VCaP (cell line): ENCODE results near the gene DACH1.
"Not testable (repeated sequence)": the region's sequence is repeated elsewhere in the genome, so short reads cannot be mapped to it uniquely, and the experiment has no call there.

Experiments used
- H3K27ac ChIP-seq: fragments of 450-650 bp; 2 replicates; pipeline ENCODE4 v1.5.1; 2017
- TF ChIP-seq, protein P1 (sequence below): fragments of 450-650 bp; conservative IDR thresholded peaks from 2 replicates; pipeline ENCODE4 v1.5.1; 2017; ENCODE audit warnings: mild to moderate bottlenecking, moderate library complexity

Gene DACH1

DNA sequence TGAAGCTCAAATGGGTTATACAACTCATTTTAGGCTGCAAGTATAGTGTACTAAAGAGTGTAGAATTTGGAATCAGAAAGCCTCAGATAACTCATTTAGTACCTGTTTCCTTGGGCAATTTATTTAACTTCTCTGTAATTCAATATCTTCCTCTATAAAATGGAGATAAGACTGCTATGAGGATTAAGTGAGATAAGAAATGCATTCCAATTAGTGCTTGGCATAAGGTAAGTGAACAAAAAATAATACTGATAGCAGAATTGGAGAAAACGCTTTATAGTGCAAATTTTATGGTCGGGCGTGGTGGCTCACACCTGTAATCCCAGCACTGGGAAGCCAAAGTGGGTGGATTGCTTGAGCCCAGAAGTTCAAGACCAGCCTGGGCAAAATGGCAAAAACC lies 25.0 kb downstream of the DACH1 start:
- no peak overlapping the region for H3K27ac ChIP-seq
- TF ChIP-seq, protein P1, sequence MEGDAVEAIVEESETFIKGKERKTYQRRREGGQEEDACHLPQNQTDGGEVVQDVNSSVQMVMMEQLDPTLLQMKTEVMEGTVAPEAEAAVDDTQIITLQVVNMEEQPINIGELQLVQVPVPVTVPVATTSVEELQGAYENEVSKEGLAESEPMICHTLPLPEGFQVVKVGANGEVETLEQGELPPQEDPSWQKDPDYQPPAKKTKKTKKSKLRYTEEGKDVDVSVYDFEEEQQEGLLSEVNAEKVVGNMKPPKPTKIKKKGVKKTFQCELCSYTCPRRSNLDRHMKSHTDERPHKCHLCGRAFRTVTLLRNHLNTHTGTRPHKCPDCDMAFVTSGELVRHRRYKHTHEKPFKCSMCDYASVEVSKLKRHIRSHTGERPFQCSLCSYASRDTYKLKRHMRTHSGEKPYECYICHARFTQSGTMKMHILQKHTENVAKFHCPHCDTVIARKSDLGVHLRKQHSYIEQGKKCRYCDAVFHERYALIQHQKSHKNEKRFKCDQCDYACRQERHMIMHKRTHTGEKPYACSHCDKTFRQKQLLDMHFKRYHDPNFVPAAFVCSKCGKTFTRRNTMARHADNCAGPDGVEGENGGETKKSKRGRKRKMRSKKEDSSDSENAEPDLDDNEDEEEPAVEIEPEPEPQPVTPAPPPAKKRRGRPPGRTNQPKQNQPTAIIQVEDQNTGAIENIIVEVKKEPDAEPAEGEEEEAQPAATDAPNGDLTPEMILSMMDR, result no peak

DNA sequence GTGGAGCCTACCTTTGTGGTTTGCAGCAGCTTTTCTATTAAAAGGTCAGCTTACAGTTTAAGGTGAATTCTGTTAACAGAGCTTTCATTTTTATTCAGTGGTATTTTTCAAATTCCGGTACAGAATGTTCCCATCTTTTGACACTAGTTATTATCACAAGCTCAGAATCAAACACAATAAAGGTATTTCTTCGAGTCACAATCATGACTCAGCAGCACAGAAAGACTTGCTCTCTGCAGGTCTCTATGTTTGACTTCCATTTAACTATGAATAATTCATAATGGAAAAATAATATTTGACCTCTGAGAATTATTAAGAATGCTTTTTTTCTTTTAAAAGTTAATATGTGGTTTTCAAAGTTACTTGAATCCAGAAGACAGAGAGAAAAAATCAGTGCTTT lies 28.2 kb downstream of the DACH1 start:
- TF ChIP-seq, protein P1, result no peak

DNA sequence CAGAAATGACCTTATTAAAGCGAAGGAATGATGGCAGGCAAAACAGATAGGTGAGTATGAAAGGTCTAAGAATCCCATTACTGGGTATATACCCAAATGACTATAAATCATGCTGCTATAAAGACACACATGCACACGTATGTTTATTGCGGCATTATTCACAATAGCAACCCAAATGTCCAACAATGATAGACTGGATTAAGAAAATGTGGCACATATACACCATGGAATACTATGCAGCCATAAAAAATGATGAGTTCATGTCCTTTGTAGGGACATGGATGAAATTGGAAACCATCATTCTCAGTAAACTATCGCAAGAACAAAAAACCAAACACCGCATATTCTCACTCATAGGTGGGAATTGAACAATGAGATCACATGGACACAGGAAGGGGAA lies 29.4 kb downstream of the DACH1 start:
- H3K27ac ChIP-seq, result not testable (repeated sequence)

More for the DNA sequence above, 28.2 kb downstream of the DACH1 start:
- no peak overlapping the region; the same call in 1 of the 2 replicates for H3K27ac ChIP-seq

DNA sequence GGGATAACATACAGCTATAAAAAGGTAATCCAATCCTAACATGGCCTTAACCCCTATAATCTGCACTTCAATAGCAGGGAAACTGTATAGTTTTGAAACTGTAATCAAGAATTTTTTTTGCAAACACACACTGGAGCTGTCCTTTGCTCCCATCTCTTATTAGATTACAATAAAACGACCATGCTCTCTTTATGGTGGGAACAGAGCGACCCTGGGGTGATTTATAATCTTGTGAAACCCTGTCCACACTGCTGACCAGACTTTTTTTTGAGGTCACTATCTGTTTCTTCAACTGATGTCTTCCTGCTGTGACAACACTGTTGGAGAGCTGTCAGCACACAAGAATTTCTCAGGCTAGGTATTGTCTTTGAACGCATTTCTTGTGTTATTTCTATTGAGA lies 35.3 kb downstream of the DACH1 start:
- no peak overlapping the region for H3K27ac ChIP-seq

DNA sequence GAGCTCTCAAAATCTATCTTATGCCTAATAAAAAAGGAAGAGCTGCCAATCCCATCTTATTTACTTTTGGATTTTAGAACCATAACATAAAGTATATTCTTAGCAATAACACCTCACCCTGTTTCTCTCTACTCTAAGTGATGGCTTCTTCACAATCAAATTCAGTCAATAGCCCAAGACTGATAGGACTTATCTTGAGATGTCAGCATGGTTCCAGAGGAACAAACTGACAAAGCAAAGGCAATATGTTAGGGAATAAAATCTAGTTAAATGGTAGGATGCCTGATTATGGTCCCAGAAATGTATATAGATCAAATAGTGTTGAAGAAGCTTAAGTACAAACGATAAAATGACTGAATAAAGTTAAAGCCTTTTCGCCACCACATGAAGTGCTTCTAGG lies 36.3 kb downstream of the DACH1 start:
- TF ChIP-seq, protein P1, result no peak
- H3K27ac ChIP-seq, result no peak overlapping the region

More for the DNA sequence above, 35.3 kb downstream of the DACH1 start:
- TF ChIP-seq, protein P1, result no peak

DNA sequence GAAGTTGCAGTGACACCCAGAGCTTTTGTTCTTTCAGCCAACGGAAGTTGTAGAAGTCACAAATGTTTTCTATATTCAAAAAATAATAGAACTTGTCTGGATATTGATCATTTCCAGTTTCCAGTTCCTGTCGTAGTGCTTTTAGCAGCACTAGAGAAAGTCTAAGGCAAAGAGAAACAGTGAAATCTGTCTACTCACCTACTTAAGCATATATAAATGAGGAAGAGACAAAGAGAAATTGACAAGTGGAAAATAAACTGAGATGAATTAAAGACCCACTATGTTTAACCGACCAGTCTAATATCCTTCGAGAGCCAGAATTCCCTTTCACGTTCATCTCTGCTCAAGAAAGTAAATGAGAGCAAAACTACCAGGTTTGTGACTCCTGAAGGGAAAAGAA lies 36.7 kb downstream of the DACH1 start:
- TF ChIP-seq, protein P1, result no peak
- H3K27ac ChIP-seq, result no peak overlapping the region

DNA sequence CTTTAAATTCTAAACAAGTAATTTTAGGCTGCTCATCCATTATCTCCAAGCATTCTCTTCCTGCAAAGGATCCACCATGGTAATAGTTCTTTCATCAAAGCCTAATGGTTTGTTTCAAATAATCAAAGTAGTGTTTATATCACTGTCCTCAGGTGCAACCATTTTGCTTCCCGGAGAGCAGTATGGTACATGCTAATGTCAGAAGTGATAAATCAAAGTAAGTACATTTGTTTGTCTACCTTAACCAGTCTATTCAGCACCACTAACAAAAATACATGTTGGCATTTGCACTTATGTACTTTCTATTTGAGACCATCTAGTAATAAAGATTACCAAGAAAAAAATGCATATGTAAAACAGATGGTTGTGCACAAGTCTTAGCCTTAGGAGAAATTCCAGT lies 37.5 kb downstream of the DACH1 start:
- H3K27ac ChIP-seq, result no peak overlapping the region
- TF ChIP-seq, protein P1, result no peak

DNA sequence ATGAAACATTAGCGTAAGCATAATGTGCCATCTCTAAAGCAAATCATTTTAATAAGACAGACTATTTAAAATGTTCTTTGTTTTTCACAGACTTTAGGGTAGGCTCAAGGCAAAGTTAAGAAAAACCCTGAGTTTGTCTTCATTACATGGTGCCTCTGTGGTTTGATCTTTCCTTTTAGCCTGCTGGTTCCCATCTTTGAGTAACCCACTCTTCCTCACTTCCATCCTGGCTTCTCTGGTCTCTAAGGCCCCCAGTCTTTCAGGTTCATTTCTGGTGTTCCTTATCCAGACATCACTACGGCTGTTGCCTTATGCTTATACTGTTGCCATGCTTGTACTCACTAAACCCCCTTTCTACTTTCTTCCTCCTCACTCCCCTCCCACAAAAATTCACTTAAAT lies 38.4 kb downstream of the DACH1 start:
- no peak overlapping the region; the same call in 1 of the 2 replicates for H3K27ac ChIP-seq
- TF ChIP-seq, protein P1, result no peak
